BLaER1 treated with 17β-estradiol and CSF1 and Interleukin-3, amounts not matched to agents 10 nM and 100 nM (cell line): ENCODE data around the gene KIF18A.
"Not testable (repeated sequence)": the region's sequence is repeated elsewhere in the genome, so short reads cannot be mapped to it uniquely, and the experiment has no call there.

Experiments
- H3K27ac ChIP-seq, 11 experiments: shearing (Covaris generic); formaldehyde crosslinking; 2 replicates each; pipeline ENCODE4 v1.8.1; 2022
- H3K27me3 ChIP-seq, 11 experiments: shearing (Covaris generic); formaldehyde crosslinking; 2 replicates each; pipeline ENCODE4 v1.8.1; 2022
- H3K36me3 ChIP-seq, 11 experiments: shearing (Covaris generic); formaldehyde crosslinking; 2 replicates each; pipeline ENCODE4 v1.8.1; 2022
- H3K4me1 ChIP-seq, 10 experiments: shearing (Covaris generic); formaldehyde crosslinking; 2 replicates each; pipeline ENCODE4 v1.8.1; 2022
- H3K4me2 ChIP-seq, 11 experiments: shearing (Covaris generic); formaldehyde crosslinking; 2 replicates each; pipeline ENCODE4 v1.8.1; 2022
- H3K4me3 ChIP-seq, 10 experiments: shearing (Covaris generic); formaldehyde crosslinking; 2 replicates each; pipeline ENCODE4 v1.8.1; 2022
- H3K9ac ChIP-seq, 11 experiments: shearing (Covaris generic); formaldehyde crosslinking; 2 replicates each; pipeline ENCODE4 v1.8.1; 2022
- H3K9me3 ChIP-seq, 11 experiments: shearing (Covaris generic); formaldehyde crosslinking; replicated peaks in 1 of 11; 2 replicates each; pipeline ENCODE4 v1.8.1; 2022
- H4K20me1 ChIP-seq, 11 experiments: shearing (Covaris generic); formaldehyde crosslinking; 2 replicates each; pipeline ENCODE4 v1.8.1; 2022
- Cebpa-rat ChIP-seq, 11 experiments: shearing (Covaris generic); IDR thresholded peaks; 2 replicates each; pipeline ENCODE4 v1.8.1; 2022

The KIF18A gene

GRCh38 chr11:28100665-28101064 is 7.3 kb downstream of the KIF18A start:
- Histone ChIP-seq H4K20me1 (0 out of 22 replicates have a peak, but pooled peaks cover 0 to 7% (median 0%) of the 10 kb centered on the region in 11 experiments), H3K9ac (no peak overlapping the region), H3K9me3 (no peaks in the 10 kb centered on the region), H3K27me3 (no peaks in the 10 kb centered on the region), H3K4me1 (peaks cover 0 to 7% (median 3%) of the 10 kb centered on the region in 10 experiments; a peak in 12 of 20 replicates), H3K4me3 (no peak overlapping the region), H3K4me2 (no peak overlapping the region), H3K27ac (no peak overlapping the region), H3K36me3 (peaks cover 0 to 30% (median 17%) of the 10 kb centered on the region in 11 experiments; a peak in 20 of 22 replicates)
- no peak for TF ChIP-seq Cebpa-rat (IDR thresholded peaks at IDR 0.05)

GRCh38 chr11:28099715-28100114 is 8.2 kb downstream of the KIF18A start:
- Histone ChIP-seq H3K4me3 (no peak overlapping the region), H3K9me3 (no peaks in the 10 kb centered on the region), H3K36me3 (peaks cover 0 to 40% (median 25%) of the 10 kb centered on the region in 11 experiments; a peak in 20 of 22 replicates), H3K4me2 (no peak overlapping the region), H3K27ac (no peak overlapping the region), H3K9ac (no peak overlapping the region), H3K27me3 (no peaks in the 10 kb centered on the region), H3K4me1 (no peaks in the 10 kb centered on the region), H4K20me1 (0 out of 22 replicates have a peak, but pooled peaks cover 0 to 7% (median 0%) of the 10 kb centered on the region in 11 experiments)
- TF ChIP-seq Cebpa-rat (IDR thresholded peaks at IDR 0.05) = no peak

DNA sequence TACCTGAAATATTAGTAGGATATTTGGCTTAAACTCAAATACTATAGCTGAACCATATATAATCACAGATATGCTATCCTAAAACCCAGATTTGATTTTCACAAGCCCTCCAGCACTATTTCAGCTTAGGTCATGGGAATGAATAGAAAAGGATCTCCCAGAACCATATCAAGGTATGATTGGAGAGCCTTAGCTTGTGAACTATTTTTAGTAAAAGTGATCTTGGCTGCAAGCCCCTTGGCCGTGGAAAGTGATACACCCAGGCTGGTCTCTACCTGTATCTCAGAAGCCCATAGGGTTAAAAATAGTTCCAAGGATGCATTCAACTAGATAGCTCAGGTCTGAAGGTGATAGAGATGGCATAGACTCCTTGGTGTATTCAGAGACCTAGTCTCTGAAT is 9.7 kb downstream of the KIF18A start:
- H3K36me3 ChIP-seq = peaks cover 0 to 49% (median 28%) of the 10 kb centered on the region in 11 experiments; a peak in 20 of 22 replicates
- no peak for TF ChIP-seq Cebpa-rat (IDR thresholded peaks at IDR 0.05)
- H3K4me2 ChIP-seq = no peak overlapping the region
- no peak overlapping the region for H3K9ac ChIP-seq
- no peaks in the 10 kb centered on the region for H3K9me3 ChIP-seq
- 0 out of 22 replicates have a peak, but pooled peaks cover 0 to 6% (median 0%) of the 10 kb centered on the region in 11 experiments for H4K20me1 ChIP-seq
- no peak overlapping the region for H3K27ac ChIP-seq
- no peaks in the 10 kb centered on the region for H3K4me1 ChIP-seq
- no peaks in the 10 kb centered on the region for H3K27me3 ChIP-seq
- no peak overlapping the region for H3K4me3 ChIP-seq

DNA sequence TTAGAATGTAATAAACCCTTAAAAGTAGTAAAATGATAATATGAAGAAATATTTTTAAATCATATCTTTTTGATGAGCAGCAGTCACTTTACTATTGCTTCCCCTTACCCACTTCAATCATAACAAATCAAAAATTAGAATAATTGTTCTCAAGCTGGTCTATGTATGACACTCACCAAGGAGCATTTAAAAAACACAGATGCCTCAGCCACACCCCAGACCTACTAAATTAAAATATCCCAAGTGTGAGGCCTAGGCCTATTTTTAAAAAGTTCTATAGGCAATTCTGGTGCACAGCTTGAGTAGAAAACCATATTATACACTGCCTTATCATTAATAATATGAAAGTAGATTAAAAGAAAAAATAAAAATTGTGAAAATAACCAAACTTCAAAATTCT is 15.2 kb downstream of the KIF18A start:
- H4K20me1 ChIP-seq = no peaks in the 10 kb centered on the region
- no peak overlapping the region for H3K4me2 ChIP-seq
- H3K27me3 ChIP-seq = no peaks in the 10 kb centered on the region
- no peak overlapping the region for H3K4me3 ChIP-seq
- H3K4me1 ChIP-seq = no peaks in the 10 kb centered on the region
- no peak overlapping the region for H3K27ac ChIP-seq
- H3K9me3 ChIP-seq = no peaks in the 10 kb centered on the region
- no peak overlapping the region for H3K9ac ChIP-seq
- peaks cover 0 to 93% (median 34%) of the 10 kb centered on the region in 11 experiments; a peak in 20 of 22 replicates for H3K36me3 ChIP-seq
- TF ChIP-seq Cebpa-rat (IDR thresholded peaks at IDR 0.05) = no peak

DNA sequence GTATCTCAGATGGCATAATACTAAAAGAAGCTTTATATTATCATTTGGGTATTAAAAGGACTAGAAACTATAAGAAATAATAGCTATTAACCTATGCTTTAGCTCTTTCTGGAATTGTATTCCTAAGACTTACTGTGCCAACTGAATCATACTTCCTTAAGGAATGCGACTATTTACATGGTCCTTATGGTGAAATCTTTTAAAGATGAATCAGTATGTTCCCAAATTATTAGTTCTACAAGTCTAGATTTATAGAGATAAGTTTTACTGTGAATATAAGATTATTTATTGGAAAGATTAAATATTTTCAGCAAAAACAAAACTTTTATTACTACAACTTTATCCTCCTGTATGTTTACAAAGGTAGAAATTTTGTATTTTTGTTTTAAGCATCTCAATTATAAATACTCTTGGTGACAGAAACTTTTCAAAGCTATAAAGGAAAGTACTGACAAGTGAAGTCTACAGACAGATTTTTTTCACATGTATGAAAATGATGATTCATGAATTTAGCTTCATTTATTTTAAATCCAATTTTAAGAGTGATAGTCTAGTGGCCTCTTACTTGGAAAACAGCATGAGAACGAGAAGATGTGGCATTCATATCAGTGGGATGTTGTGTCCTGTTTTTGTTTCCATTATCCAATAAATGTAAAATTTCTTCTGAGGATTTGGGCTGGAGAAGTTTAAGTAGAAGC is 17.8 kb downstream of the KIF18A start:
- Histone ChIP-seq H3K4me2 (no peak overlapping the region), H3K4me1 (no peaks in the 10 kb centered on the region), H3K27ac (no peak overlapping the region), H3K36me3 (peaks cover 0 to 73% (median 25%) of the 10 kb centered on the region in 11 experiments; a peak in 18 of 22 replicates), H3K27me3 (no peaks in the 10 kb centered on the region), H3K9ac (no peak overlapping the region), H3K4me3 (no peak overlapping the region), H3K9me3 (no peaks in the 10 kb centered on the region), H4K20me1 (no peaks in the 10 kb centered on the region)
- no peak for TF ChIP-seq Cebpa-rat (IDR thresholded peaks at IDR 0.05)

GRCh38 chr11:28089378-28089777 is 18.6 kb downstream of the KIF18A start:
- TF ChIP-seq Cebpa-rat (IDR thresholded peaks at IDR 0.05) = no peak
- Histone ChIP-seq H3K4me2 (no peak overlapping the region), H3K27ac (no peak overlapping the region), H4K20me1 (no peaks in the 10 kb centered on the region), H3K9ac (no peak overlapping the region), H3K4me3 (no peak overlapping the region), H3K27me3 (no peaks in the 10 kb centered on the region), H3K9me3 (no peaks in the 10 kb centered on the region), H3K36me3 (peaks cover 0 to 73% (median 29%) of the 10 kb centered on the region in 11 experiments; a peak in 18 of 22 replicates), H3K4me1 (no peaks in the 10 kb centered on the region)

- peaks cover 0 to 77% (median 33%) of the 10 kb centered on the region in 11 experiments; a peak in 18 of 22 replicates for H3K36me3 ChIP-seq
- H3K27ac ChIP-seq, H3K4me1 ChIP-seq, H4K20me1 ChIP-seq, H3K9me3 ChIP-seq, H3K27me3 ChIP-seq, H3K4me2 ChIP-seq, H3K4me3 ChIP-seq, H3K9ac ChIP-seq: not testable (repeated sequence)
Observed at GRCh38 chr11:28087693-28088092, 20.3 kb downstream of the KIF18A start.

DNA sequence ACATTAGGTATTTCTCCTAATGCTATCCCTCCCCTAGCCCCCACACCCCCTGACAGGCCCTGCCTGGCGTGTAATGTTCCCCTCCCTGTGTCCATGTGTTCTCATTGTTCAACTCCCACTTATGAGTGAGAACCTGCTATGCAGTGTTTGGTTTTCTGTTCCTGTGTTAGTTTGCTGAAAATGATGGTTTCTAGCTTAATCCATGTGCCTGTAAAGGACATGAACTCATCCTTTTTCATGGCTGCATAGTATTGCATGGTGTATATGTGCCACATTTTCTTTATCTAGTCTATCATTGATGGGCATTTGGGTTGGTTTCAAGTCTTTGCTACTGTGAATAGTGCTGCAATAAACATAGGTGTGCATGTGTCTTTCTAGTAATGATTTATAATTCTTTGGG is 20.8 kb downstream of the KIF18A start:
- H3K36me3 ChIP-seq = peaks cover 0 to 81% (median 34%) of the 10 kb centered on the region in 11 experiments; a peak in 18 of 22 replicates
- not testable (repeated sequence) for H4K20me1 ChIP-seq, H3K27ac ChIP-seq, H3K27me3 ChIP-seq, H3K4me3 ChIP-seq, H3K4me2 ChIP-seq, H3K9ac ChIP-seq, H3K4me1 ChIP-seq, H3K9me3 ChIP-seq

DNA sequence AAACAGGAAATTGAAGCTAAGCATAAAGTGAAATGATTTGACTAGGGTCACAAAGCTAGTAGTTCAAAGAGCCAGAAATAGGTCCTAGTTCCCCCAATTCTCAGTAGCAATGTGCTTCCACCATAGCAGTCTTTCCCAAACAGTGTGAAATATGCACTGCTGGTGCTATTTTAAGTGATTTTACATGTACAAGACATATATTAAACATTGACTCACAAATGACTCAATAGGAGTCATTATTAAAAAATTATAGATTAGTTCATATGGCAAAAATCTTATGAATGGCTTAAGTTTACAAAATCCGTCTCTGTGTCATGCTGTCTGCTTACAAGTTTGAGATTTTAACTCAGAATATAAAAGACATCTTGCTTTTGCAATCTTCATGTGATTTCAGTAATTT is 21.4 kb downstream of the KIF18A start:
- TF ChIP-seq Cebpa-rat (IDR thresholded peaks at IDR 0.05) = no peak
- H3K27me3 ChIP-seq = no peaks in the 10 kb centered on the region
- H3K9ac ChIP-seq = no peak overlapping the region
- H4K20me1 ChIP-seq = no peaks in the 10 kb centered on the region
- H3K9me3 ChIP-seq = no peaks in the 10 kb centered on the region
- no peak overlapping the region for H3K27ac ChIP-seq
- no peak overlapping the region for H3K4me3 ChIP-seq
- no peak overlapping the region for H3K4me2 ChIP-seq
- H3K4me1 ChIP-seq = no peaks in the 10 kb centered on the region
- H3K36me3 ChIP-seq = peaks cover 0 to 81% (median 41%) of the 10 kb centered on the region in 11 experiments; a peak in 20 of 22 replicates

DNA sequence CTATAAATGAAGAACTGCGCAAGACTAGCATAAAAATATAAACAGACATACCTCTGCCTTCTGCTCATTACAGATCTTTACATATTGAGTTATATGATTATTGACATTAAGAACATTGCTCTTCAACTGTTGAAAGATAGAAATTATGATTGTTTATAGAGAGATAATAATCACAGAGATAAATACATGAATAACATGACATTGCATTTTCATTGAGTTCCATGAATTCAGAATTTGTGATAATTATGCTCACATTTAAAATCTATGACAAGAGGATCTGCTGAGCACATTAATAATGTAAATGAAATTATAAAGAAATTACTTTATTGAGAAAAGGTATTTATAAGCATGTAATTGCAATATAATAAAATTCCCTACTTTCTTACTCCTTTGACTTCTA is 24.8 kb downstream of the KIF18A start:
- no peak for TF ChIP-seq Cebpa-rat (IDR thresholded peaks at IDR 0.05)
- peaks cover 0 to 78% (median 47%) of the 10 kb centered on the region in 11 experiments; a peak in 20 of 22 replicates for H3K36me3 ChIP-seq
- H3K4me3 ChIP-seq = no peak overlapping the region

More for the DNA sequence above, 24.8 kb downstream of the KIF18A start:
- no peaks in the 10 kb centered on the region for H4K20me1 ChIP-seq
- no peaks in the 10 kb centered on the region for H3K4me1 ChIP-seq
- H3K9ac ChIP-seq = no peak overlapping the region
- H3K4me2 ChIP-seq = no peak overlapping the region
- no peaks in the 10 kb centered on the region for H3K27me3 ChIP-seq
- H3K27ac ChIP-seq = no peak overlapping the region
- no peaks in the 10 kb centered on the region for H3K9me3 ChIP-seq
